Measurements from ENCODE around the gene C19orf25. TPM values are rescaled to one million over a fixed set of nuclear protein-coding genes. Genes with fewer than 3 reads are reported as not detected.

The C19orf25 gene
- total RNA-seq, 1 donor, result 30.0 TPM

DNA sequence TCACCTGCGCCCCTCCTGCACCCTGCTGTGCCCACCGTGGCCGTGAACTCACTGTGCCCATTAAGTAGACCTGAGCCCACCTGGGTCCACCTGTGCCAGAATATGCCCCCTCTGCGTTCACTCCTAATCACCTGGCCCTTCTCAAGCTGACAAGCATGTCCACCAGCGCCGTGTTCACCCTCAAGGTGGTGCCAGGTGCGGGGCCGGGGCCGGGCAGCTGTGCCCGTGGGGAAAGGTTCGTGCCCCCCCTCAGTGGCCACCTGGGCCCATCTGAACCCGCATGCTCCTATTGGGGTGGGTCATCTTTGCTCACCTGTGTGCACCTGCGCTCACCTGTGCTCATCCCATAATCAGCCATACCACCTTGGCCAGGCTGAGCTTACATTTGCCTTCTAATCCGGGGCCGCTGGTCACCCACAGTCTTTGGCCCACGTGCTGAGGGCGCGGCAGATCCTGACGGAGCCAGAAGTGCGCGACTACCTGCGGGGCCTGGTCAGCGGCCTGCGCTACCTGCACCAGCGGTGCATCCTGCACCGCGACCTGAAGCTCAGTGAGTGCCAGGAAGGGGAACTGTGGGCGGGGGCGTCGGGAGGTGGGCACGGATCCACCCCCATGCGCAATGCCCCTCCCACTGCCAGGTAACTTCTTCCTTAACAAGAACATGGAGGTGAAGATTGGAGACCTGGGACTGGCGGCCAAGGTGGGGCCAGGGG lies 47.2 kb upstream of the C19orf25 start:
- TF ChIP-seq, protein P1, sequence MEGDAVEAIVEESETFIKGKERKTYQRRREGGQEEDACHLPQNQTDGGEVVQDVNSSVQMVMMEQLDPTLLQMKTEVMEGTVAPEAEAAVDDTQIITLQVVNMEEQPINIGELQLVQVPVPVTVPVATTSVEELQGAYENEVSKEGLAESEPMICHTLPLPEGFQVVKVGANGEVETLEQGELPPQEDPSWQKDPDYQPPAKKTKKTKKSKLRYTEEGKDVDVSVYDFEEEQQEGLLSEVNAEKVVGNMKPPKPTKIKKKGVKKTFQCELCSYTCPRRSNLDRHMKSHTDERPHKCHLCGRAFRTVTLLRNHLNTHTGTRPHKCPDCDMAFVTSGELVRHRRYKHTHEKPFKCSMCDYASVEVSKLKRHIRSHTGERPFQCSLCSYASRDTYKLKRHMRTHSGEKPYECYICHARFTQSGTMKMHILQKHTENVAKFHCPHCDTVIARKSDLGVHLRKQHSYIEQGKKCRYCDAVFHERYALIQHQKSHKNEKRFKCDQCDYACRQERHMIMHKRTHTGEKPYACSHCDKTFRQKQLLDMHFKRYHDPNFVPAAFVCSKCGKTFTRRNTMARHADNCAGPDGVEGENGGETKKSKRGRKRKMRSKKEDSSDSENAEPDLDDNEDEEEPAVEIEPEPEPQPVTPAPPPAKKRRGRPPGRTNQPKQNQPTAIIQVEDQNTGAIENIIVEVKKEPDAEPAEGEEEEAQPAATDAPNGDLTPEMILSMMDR (IDR thresholded peaks at IDR 0.05; ENCODE audit: extremely low read depth, low read depth, low read length), result no peak
- no peaks in the 10 kb centered on the region for H3K9me3 ChIP-seq (ENCODE audit: low read depth, low read length)
- no peak overlapping the region for H3K27ac ChIP-seq (ENCODE audit: low read depth, low read length)
- no peaks in the 10 kb centered on the region for H3K36me3 ChIP-seq (ENCODE audit: insufficient read depth, low read length)
- peaks cover 31% of the 10 kb centered on the region for H3K27me3 ChIP-seq (ENCODE audit: insufficient read depth, low read length)
- no peak overlapping the region for H2AFZ ChIP-seq (ENCODE audit: low read length)
- H4K20me1 ChIP-seq (ENCODE audit: insufficient read depth, low read length), result no peaks in the 10 kb centered on the region
- no peak overlapping the region for H3K4me3 ChIP-seq (ENCODE audit: insufficient read depth, low read length)
- DNase-seq (ENCODE audit: insufficient read length, low spot score, missing footprints), result peak; percentile 67
- no peaks in the 10 kb centered on the region for H3K79me2 ChIP-seq (ENCODE audit: insufficient read depth, low read length)
- H3K4me2 ChIP-seq (ENCODE audit: insufficient read depth, low read length), result no peak overlapping the region
- H3K4me1 ChIP-seq (ENCODE audit: insufficient read depth, low read length), result no peaks in the 10 kb centered on the region

DNA sequence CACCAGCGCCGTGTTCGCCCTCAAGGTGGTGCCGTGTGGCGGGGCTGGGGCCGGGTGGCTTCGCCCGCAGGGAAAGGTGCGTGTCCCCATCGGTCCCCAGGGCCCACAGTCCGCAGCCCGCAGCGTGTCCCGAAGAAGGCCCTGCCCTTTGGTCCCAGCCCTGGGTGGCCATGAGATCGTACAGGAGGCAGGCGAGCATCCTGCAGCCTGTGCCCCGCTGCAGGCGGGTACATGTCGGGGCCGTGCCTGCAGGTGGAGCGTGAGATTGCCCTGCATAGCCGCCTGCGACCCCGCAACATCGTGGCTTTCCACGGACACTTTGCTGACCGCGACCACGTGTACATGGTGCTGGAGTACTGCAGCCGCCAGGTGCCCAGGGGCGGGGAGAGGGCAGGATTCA lies 46.3 kb upstream of the C19orf25 start:
- Histone ChIP-seq H3K4me3 (ENCODE audit: insufficient read depth, low read length) (no peak overlapping the region), H4K20me1 (ENCODE audit: insufficient read depth, low read length) (no peaks in the 10 kb centered on the region), H3K4me2 (ENCODE audit: insufficient read depth, low read length) (no peak overlapping the region), H3K9me3 (ENCODE audit: low read depth, low read length) (no peaks in the 10 kb centered on the region), H3K79me2 (ENCODE audit: insufficient read depth, low read length) (no peaks in the 10 kb centered on the region), H3K4me1 (ENCODE audit: insufficient read depth, low read length) (no peaks in the 10 kb centered on the region), H3K27ac (ENCODE audit: low read depth, low read length) (no peak overlapping the region), H2AFZ (ENCODE audit: low read length) (no peak overlapping the region), H3K36me3 (ENCODE audit: insufficient read depth, low read length) (no peaks in the 10 kb centered on the region), H3K27me3 (ENCODE audit: insufficient read depth, low read length) (peaks cover 31% of the 10 kb centered on the region)
- TF ChIP-seq, protein P1 (IDR thresholded peaks at IDR 0.05; ENCODE audit: extremely low read depth, low read depth, low read length), result no peak
- peak; percentile 81 for DNase-seq (ENCODE audit: insufficient read length, low spot score, missing footprints)

DNA sequence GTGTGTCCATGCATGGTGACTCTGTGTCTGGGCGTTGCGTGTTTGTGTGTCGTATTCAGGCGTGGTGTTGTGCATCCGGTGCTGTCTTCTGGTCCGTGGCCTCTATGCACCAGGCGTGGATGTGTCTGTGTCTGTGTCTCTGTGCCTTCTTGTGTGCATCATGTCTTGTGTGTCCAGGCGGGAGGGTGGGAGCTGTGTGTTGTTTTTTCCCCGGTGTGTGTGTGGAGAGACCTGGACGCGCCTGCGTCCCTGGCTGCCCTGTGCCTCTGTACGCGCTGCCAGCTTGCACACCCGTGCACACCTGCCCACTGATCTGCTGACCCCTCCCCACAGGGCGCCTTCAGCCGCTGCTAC lies 45.9 kb upstream of the C19orf25 start:
- TF ChIP-seq, protein P1 (IDR thresholded peaks at IDR 0.05; ENCODE audit: extremely low read depth, low read depth, low read length), result no peak
- H3K4me1 ChIP-seq (ENCODE audit: insufficient read depth, low read length), result no peaks in the 10 kb centered on the region
- no peak overlapping the region for H3K27ac ChIP-seq (ENCODE audit: low read depth, low read length)
- H3K4me3 ChIP-seq (ENCODE audit: insufficient read depth, low read length), result no peak overlapping the region
- no peak overlapping the region for H2AFZ ChIP-seq (ENCODE audit: low read length)
- H3K79me2 ChIP-seq (ENCODE audit: insufficient read depth, low read length), result no peaks in the 10 kb centered on the region
- H3K36me3 ChIP-seq (ENCODE audit: insufficient read depth, low read length), result no peaks in the 10 kb centered on the region
- H4K20me1 ChIP-seq (ENCODE audit: insufficient read depth, low read length), result no peaks in the 10 kb centered on the region
- no peaks in the 10 kb centered on the region for H3K9me3 ChIP-seq (ENCODE audit: low read depth, low read length)
- DNase-seq (ENCODE audit: insufficient read length, low spot score, missing footprints), result peak; percentile 89
- H3K27me3 ChIP-seq (ENCODE audit: insufficient read depth, low read length), result peaks cover 31% of the 10 kb centered on the region
- no peak overlapping the region for H3K4me2 ChIP-seq (ENCODE audit: insufficient read depth, low read length)

DNA sequence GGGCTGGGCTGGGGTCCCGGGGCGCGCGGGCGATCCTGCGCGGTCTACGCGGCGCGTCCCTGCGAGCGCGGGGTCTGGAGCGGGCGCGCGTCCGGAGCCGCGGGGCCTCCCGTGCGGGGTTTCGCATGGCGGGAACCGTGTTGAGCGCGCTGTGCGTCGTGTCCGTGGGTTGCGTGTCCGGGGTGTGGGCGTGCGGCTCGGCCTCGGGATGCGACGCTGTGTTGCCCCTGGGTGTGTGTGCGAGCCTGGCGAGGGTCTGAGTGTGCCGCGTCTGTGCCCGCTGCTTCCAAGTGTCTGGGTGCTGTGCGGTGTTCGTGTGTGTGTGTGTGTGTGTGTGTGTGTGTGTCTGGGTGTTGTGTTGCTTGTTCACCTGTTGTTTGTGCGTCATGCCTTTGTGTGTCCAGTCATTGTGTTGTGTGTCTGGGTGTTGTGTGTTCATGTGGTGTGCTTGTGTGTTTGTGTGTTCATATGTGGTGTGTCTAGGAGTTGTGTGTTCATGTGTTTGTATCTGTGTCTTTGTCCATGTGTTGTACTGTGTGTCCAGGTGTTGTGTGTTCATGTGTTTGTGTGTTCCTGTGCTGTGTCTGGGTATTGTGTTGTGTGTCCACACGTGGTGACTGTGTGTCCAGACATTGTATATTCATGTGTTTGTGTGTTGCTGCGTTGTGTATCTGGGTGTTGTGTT lies 45.4 kb upstream of the C19orf25 start:
- TF ChIP-seq, protein P1 (IDR thresholded peaks at IDR 0.05; ENCODE audit: extremely low read depth, low read depth, low read length), result no peak
- Histone ChIP-seq H4K20me1 (ENCODE audit: insufficient read depth, low read length) (no peaks in the 10 kb centered on the region), H3K4me2 (ENCODE audit: insufficient read depth, low read length) (no peak overlapping the region), H2AFZ (ENCODE audit: low read length) (no peak overlapping the region), H3K27me3 (ENCODE audit: insufficient read depth, low read length) (peaks cover 31% of the 10 kb centered on the region), H3K79me2 (ENCODE audit: insufficient read depth, low read length) (no peaks in the 10 kb centered on the region), H3K4me1 (ENCODE audit: insufficient read depth, low read length) (no peaks in the 10 kb centered on the region), H3K9me3 (ENCODE audit: low read depth, low read length) (no peaks in the 10 kb centered on the region), H3K4me3 (ENCODE audit: insufficient read depth, low read length) (no peak overlapping the region), H3K36me3 (ENCODE audit: insufficient read depth, low read length) (no peaks in the 10 kb centered on the region), H3K27ac (ENCODE audit: low read depth, low read length) (no peak overlapping the region)
- peak; percentile 68 for DNase-seq (ENCODE audit: insufficient read length, low spot score, missing footprints)
